ENCODE measurements around the gene PALMD.

Gene PALMD

DNA sequence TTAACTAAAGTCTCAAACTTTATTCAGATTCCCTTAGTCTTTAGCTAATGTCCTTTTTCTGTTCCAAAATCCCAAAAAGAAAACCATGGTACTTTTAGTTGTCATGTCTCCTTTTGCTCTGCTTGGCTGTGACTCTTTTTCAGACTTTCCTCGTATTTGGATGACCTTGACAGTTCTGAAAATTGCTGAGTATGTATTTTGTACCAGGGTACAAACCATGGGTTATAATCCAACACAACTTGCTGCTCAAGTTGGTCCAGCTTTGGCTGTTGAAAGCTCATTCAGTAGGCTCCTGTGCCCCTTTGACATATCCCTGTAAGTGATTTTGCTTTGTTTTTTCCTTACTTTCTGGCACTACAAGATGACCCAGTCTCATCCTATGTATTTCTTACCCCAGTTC lies 51.7 kb downstream of the PALMD start:
- no peak for DNase-seq (ENCODE audit: low read depth, low spot score)

DNA sequence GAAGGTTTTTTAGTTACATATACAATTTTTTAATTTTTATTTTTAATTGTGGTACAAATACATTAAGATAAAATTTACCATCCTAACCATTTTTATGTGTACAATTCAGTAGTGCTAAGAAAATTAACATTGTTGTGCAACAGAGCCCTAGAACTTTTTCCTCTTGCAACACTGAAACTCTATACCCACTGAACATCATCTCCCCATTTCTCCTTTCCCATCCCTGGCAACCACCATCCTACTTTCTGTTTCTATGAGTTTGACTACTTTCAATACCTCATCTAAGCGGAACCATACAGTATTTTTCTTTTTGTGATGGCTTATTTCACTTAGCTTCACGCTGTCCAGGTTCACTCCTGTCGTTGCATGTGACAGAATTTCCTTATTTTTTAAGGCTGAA lies 54.1 kb downstream of the PALMD start:
- no peak for DNase-seq (ENCODE audit: low read depth, low spot score)

DNA sequence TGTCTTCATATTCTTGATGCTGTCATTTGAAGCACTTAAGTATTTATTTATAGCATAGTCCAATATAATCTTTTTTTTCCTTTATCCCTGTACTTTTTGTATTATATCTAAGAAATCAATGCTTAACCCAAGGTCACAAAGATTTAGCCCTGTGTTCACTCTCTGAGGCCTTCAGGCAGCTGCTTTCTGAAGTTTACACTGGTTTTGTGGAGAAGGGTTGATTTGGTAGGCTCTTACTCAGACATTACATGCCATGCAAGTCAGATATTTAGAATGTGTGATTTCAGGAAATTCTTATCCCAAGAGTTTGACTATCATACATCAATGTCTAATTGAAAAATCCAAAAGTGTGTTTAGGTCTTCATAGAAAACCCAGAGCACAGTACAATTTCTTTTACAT lies 56.3 kb downstream of the PALMD start:
- no peak for DNase-seq (ENCODE audit: low read depth, low spot score)

DNA sequence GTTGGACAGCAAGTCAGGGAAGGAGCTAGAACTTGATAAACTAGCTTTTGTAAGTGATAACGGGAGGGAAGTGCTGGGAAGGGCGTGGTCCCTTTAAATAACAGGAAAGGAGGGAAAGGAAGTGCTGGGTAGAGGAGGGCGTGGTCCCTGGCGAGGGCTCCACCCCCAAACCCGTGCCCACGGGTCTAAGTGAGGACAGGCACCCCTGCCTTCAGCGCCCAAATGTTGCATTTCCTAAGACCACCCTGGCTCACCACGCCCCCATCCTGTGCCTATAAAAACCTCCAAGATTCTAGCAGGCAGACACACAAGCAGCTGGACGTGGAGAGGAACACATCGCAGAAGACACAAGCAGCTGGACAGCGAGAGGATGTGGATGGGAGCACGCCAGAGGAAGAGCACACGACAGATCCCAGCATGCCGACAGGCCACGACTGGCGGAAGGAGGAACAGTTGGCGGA lies 58.5 kb downstream of the PALMD start:
- DNase-seq (ENCODE audit: low read depth, low spot score), result no peak

DNA sequence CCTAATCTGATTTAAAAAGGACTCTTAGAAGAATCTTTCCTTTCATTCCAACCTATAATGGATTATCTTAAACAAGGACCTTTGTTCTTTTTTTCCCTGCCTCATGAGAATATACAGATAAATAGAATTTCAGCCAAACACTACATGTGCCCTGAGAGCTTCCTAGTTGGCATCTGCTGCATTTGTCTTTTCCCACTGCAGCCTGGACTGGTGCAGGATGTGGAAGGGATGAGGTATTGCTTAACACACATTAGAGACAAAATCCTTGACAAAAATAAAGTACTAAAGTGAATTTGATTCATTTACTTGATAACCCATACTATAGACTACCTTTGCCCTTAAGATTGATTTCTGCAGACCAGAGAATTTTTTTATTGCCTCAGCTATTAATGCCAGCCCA lies 59.5 kb downstream of the PALMD start:
- no peak for DNase-seq (ENCODE audit: low read depth, low spot score)

DNA sequence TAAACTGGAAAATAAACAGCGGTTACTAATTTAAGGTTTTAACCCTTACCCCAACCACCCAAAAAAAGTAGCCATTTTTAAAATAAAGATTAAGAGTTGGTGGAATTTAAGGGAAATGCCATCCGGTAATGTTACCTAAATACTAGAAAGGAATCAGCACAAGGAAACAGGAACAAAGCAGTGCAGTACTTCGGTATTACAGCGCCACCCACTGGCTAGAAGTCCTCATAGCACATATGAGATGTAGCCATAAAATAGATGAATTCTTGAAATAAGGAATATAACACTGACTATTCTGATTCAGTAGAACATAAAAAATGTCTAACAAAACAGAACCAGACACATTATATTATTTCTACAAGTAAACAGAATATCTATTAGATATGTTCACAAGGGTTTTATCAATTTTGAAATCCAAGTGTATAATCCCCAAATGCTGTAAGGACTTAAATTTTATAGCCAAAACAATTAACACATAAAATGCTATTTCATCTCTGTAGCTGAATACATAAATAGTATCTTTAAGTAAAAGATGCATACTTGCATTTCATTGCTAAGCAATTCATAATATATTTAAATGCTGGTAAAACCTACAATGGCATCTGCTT lies 61.7 kb downstream of the PALMD start:
- peak; percentile 79 for DNase-seq (ENCODE audit: low read depth, low spot score)

DNA sequence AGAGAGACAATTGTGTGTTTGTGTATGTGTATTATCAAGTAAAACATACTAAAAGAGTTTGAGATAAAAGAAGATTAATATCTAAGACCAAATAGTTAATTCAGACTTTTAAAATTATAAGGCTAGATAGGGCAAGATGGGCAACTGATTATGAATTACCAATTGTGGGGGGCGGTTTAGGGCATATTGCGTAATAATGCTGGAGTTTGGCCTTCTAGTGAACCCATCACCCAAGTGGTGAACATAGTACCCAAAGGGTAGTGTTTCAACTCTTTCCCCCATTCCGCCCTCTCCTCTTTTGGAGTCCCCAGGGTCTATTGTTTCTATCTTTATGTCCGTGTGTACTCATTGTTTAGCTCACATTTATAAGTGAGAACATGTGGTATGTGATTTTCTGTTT lies 65.1 kb downstream of the PALMD start:
- DNase-seq (ENCODE audit: low read depth, low spot score), result no peak

DNA sequence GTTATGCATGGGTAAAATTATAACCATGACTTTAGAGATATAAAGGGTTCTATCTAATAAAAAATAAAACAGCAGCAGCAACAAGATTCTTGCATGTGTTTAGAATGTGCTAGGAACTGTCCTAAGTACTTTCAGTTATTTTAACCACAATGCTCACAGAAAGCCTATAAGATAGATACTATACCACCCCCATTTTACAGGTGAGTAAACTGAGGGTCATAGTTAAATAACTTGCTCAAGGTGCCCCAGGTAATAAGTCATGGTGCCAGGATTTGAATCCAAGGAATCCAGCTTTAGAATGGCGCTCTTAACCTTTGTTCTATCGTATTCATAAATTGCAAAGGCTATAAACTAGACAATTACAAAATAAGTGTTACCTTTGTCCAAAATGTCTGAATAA lies 67.1 kb downstream of the PALMD start:
- DNase-seq (ENCODE audit: low read depth, low spot score), result no peak

DNA sequence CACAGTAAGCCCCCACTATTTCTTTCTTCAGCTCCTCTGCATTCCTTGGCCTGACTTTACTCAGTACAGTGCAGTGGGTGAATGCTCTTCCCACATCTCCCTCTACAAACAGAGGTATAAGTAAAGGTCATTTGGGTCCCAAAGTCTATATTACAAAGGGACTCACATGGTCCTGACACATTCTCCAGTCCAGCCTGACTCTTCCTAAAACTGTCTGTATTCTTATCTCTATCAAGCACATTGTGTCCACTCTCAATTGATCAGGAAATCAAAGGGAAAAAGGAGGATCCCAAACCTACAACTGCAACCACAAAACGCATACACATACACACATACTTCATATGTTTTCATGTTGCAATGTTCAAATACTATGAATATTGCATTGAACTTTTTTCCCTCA lies 71.1 kb downstream of the PALMD start:
- no peak for DNase-seq (ENCODE audit: low read depth, low spot score)

DNA sequence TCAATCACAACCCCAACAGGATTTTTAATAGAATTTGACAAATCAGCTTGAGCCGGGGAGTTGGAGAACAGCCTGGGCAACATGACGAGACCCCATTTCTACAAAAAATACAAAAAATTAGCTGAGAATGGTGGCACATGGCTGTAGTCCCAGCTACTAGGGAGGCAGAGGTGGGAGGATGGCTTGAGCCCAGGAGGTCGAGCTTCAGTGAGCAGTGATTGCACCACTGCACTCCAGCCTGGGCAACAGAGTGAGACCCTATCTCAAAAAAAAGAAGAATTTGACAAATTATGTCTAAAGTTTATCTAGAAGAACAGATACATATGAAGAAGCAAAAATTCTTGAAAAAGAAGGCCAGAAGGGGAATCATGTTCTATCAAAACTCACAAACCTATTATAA lies 77.3 kb downstream of the PALMD start:
- no peak for DNase-seq (ENCODE audit: low read depth, low spot score)

DNA sequence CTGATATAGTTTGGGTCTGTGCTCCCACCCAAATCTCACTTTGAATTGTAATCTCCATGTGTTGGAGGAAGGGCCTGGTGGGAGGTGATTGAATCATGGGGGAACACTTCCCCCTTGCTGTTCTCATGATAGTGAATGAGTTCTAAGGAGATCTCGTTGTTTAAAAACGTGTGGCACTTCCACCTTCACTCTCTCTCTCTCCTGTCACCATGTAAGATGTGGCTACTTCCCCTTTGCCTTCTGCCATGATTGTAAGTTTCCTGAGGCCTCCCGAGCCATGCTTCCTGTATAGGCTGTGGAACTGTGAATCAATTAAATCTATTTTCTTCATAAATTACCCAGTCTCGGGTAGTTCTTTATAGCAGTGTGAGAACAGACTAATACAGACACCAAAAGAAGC lies 80.1 kb downstream of the PALMD start:
- DNase-seq (ENCODE audit: low read depth, low spot score), result no peak

DNA sequence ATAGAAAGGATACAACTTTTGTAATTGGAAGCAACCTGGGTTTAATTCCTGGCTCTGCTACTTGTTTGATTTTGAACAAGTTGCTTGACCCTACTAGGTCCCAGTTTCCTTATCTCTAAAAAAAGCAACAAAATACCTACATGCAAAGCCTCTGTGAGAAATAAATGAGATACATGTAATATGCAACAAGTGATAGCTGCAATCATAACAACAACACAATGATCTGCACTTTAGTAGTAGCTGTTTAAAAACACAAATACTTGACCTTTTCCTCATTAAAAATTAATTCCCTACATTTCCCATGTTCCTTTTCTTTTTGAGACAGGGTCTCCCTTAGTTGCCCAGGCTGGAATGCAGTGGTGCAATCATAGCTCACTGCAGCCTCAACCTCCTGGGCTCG lies 80.5 kb downstream of the PALMD start:
- DNase-seq (ENCODE audit: low read depth, low spot score), result no peak

DNA sequence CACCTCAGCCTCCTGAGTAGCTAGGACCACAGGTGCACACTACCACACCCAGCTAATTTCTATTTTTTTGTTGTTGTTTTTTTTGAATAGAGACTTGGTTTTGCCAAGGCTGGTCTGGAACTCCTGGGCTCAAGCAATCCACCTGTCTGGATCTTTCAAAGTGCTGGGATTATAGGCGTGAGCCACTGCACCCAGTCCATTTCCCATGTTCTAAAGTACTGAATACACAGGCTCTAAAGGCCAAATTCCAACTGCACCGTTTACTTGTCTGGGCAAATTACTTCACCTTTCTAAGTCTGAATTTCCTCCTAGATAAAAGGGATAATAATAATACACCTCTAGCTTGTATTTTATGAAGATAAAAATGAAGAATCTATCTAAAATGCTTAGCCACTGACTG lies 80.9 kb downstream of the PALMD start:
- DNase-seq (ENCODE audit: low read depth, low spot score), result no peak

DNA sequence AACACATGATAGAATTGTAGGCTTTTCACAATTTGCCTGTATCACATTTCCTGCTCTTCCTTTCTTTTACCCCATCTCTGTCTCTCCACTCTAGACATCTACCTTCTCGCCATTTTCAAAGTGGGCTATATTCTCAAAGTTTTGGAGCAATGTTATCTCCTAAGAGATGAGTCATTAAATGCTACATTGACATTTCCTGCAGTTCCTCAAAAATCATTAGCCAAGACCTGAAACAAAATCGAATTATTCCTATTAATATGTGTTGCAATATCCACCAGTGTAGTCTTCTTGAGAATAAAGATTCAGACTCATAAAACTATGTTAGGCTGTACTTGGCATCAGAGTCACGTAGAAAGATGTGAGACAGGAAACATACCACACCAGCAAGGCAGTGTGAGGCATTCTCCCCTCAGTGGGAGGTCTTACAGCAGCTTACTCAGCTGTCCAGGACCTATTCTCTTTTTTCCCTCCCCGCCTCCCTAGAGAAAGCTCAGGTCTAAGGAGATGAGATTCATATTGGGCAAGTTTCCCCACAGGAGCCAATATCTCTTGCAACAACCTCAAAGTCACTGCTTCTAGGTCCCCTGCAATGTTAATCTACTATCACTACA lies 81.8 kb downstream of the PALMD start:
- DNase-seq (ENCODE audit: low read depth, low spot score), result peak; percentile 70

DNA sequence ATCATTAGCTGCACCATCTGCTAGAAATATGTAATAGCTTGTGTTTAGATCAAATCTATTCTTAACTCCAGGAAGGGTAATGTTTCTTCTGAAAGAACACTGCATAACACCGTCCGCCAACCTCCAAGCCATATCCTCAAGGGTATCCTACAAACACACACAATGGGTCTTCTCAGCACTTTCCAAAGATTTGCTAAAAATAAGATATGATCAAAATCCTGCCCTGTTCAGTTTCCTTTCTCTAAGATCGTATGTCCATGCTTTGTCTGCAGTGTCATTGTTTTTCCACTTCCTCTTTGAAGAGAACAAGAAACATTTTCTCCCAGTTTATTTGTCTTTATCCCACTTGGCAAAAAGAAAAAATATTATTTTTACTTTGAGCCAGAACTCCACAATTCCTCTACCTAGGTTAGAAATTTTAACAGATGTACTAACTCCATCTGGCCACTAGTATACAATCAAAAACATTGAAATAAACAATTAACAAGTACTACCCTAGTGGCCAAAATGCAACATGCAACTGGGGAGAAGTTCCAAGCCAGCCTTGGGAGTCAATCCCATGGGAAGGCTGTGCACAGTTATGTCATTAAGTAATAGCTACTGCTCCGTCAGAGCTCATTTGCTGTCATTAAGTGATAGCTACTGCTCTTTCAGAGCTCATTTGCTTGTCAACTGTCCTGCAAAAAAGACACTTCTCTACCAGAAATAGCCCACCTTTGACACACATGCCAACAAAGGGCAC lies 82.8 kb downstream of the PALMD start:
- DNase-seq (ENCODE audit: low read depth, low spot score), result peak; percentile 10

DNA sequence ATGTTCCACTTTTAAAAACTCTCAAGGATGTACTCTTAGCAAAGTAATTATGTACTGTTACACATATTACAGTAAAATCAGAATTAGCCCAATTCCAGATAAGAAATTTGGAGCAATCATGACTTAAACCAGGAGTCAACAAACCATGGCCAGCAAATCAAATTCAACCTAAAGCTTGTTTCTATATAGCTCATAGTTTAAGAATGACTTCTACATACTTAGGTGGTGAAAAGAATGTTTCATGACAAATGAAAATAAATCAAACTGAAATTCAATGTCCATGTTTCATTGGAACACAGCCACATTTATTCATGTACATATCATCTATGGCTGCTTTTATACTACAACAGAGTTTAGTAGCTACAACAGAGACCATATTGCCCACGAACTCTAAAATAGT lies 85.5 kb downstream of the PALMD start:
- DNase-seq (ENCODE audit: low read depth, low spot score), result no peak

DNA sequence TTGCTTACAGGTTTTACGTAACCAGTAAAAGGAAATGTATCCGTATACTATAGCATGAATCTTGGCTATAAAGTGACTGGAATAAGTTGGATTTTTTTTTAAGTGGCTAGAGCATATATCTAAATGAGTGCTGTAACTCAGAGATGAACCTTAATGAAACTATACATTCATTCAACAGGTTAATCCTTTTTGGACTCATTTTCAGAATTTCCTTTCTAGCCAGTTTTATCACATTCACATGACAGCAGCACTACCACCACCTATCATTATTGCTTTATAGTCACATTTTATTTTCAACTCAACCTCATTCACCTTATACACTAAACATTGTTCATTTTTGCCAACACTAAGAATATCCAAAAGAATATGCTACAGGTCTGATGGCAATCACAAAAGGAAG lies 89.9 kb downstream of the PALMD start:
- no peak for DNase-seq (ENCODE audit: low read depth, low spot score)

DNA sequence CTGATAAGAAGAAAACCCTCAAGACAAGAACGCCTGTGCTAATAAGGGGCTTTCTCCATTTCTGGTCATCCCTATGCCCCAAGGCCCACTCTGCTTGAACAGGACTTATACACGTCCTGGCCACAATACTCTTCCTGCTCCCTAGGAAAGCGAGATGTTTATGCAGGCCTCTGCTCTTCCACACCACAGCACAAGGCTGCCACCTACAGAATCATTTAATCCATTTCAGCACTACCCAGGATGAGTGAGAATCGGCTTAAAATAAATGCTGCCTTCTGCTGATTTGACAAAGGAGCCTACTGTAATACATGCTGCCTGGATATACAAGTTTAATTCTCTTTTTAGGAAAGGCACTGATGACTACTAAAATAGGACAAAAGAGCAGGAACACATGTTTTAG lies 91.1 kb downstream of the PALMD start:
- DNase-seq (ENCODE audit: low read depth, low spot score), result peak; percentile 73

DNA sequence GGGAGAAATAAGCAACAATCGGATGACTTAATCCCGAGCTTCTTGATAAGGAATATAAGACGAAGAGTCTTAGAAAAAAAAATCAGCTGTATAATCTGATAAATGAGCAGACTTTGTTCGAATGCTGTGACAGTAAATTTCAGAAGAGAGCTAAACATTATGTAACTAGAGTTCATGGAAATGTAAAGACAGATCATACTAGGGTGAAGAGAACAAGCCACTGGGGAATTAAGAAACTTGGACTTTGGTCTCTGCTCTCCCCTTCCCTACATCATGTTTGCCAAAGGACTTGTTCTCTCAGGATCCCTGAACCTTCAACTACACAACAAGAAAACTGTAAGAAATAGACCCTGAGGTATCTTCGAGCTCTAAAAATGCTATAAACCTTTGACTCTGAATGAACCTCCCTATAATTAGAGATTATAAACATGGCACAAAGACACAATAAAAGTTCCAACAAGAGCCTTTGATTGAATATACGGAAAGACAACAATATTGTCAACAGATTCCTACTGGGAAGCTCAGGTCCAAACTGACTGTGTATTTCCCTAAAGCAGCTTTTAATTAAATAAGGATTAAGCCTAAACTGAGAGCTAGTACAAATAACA lies 93.0 kb downstream of the PALMD start:
- no peak for DNase-seq (ENCODE audit: low read depth, low spot score)

DNA sequence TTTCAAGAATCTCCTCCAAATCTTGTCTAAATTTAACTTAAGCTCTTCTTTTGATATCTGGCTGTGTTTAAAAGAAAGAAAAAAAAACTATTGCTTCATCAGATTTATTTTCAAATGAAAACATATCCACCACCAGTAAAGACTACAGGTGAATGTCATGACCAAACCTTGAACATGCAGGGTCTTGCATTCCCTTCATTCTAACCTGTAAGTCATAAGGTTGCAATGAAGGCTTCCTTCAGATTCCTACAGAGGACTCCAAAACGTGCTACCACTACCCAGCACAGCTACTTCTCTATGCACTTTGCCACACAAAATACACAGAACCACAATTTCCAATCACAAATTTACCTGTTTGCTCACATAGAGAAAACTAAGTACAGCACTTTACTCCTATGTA lies 94.2 kb downstream of the PALMD start:
- no peak for DNase-seq (ENCODE audit: low read depth, low spot score)

All from astrocyte of the hippocampus (primary cell).